Transverse colon (tissue), 4 donors: ENCODE results near the gene FBXL13. TPM values are rescaled to one million over a fixed set of nuclear protein-coding genes. Genes with fewer than 3 reads are reported as not detected.
A peak's percentile ranks its signal among the peaks of the same experiment; 100 is the strongest.
"Not testable (repeated sequence)": the region's sequence is repeated elsewhere in the genome, so short reads cannot be mapped to it uniquely, and the experiment has no call there.

Source experiments
- DNase-seq: peaks from one replicate; pipeline ENCODE4 v3.0.0-alpha.2; 2019
- H3K27ac ChIP-seq, 4 donors: fragments of 200-600 bp; sonication (generic); 2 replicates each; pipeline ENCODE4 v1.5.1; 2016 to 2018; ENCODE audit warnings: inconsistent platforms in 4 of 4
- H3K27me3 ChIP-seq: fragments of 200-600 bp; sonication (generic); 2 replicates; pipeline ENCODE4 v1.5.1; 2017; ENCODE audit warnings: inconsistent platforms
- H3K36me3 ChIP-seq, 4 donors: fragments of 200-600 bp; sonication (generic); 2 replicates each; pipeline ENCODE4 v1.5.1; 2017 to 2019; ENCODE audit warnings: inconsistent platforms in 4 of 4
- H3K4me1 ChIP-seq, 4 donors: fragments of 200-600 bp; sonication (generic); 2 replicates each; pipeline ENCODE4 v1.5.1; 2017 to 2020; ENCODE audit warnings: inconsistent platforms in 4 of 4
- H3K4me3 ChIP-seq, 4 donors: fragments of 200-600 bp; sonication (generic); 1 replicate in 1 of 4; 2 replicates in 3 of 4; pipeline versions ENCODE4 v1.5.1 to v1.6.1; 2017 to 2019; ENCODE audit warnings: inconsistent platforms in 4 of 4
- H3K9me3 ChIP-seq, 2 donors: fragments of 200-600 bp; sonication (generic); 2 replicates each; pipeline ENCODE4 v1.5.1; 2017 to 2019; ENCODE audit warnings: inconsistent platforms in 2 of 2
- CTCF ChIP-seq, 5 experiments: fragments of 200-600 bp in 3 of 5; fragments of 450-650 bp in 2 of 5; sonication (generic) in 3 of 5; IDR thresholded peaks; 1 replicate in 2 of 5; 2 replicates in 3 of 5; pipeline ENCODE4 v1.5.1; 2016 to 2017; ENCODE audit warnings: antibody characterized with exemption in 5 of 5, inconsistent platforms in 3 of 5, mild to moderate bottlenecking in 2 of 5, moderate library complexity in 1 of 5
- EP300 ChIP-seq: sonication (generic); formaldehyde crosslinking; IDR thresholded peaks from one replicate; pipeline ENCODE4 v1.6.1; 2017; ENCODE audit warnings: antibody characterized with exemption, low read depth
- POLR2A ChIP-seq: fragments of 450-650 bp; IDR thresholded peaks from one replicate; pipeline ENCODE4 v1.6.1; 2016; ENCODE audit warnings: antibody characterized with exemption, mild to moderate bottlenecking, moderate library complexity
- POLR2AphosphoS5 ChIP-seq, 3 donors: sonication (generic); formaldehyde crosslinking; IDR thresholded peaks; one replicate each; pipeline ENCODE4 v1.6.1; 2016; ENCODE audit warnings: antibody characterized with exemption in 3 of 3
- WGBS, 2 donors: methylation state at CpG; one replicate each; pipeline ENCODE4 v1.1.5; 2018; ENCODE audit warnings: low coverage in 1 of 2; 5-methylcytosine and 5-hydroxymethylcytosine counted together
- in situ Hi-C, 4 donors: fragments of 200-750 bp; cut with MboI; loops; one replicate each; pipeline versions ENCODE4 v1.15.0 to v1.15.1; 2017; ENCODE audit warnings: low sequenced_read_pairs in 3 of 4, low pct_ligation_motif_present in 1 of 4, low pct_unique_long_range_greater_than_20kb in 1 of 4
- intact Hi-C: fragments of 100-400 bp; cut with DNase I; formaldehyde crosslinking; loops from one replicate; pipeline ENCODE4 v1.15.1; 2023; ENCODE audit warnings: low total_unique reads
- total RNA-seq, 4 donors: library from RNA; depleted of rRNA; stranded (reverse); fragments of >200 nt; gene quantifications; one replicate each; pipeline ENCODE4 v1.1.0, GENCODE V29; 2016

FBXL13 gene
- total RNA-seq, 4 donors from 2014 or later, result 0.96 to 6.8 (median 1.9) TPM; not detected in 1

DNA sequence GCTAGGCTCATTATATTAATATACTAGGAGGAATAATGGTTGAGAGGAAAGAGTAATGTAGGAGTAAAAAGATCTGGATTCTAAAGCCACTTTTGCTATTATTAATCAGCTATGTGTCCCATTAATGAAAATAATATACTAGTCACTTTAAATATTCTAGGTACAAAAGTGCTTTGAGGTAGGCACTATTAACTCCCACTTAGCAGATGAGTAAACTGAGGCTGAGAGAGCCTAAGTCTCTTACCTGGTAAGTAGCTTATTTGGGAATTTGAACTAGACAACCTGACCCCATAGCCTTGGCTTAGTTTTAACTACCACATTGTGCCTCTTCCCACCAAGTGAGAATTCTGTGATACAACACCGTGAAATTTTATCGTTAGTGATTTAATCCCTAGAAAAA lies 6.3 kb upstream of the FBXL13 start:
- Histone ChIP-seq H3K36me3 (peaks cover 0 to 19% (median 4%) of the 10 kb centered on the region in 4 donors), H3K27me3 (no peaks in the 10 kb centered on the region), H3K4me1 (peaks cover 6 to 12% (median 10%) of the 10 kb centered on the region in 4 donors), H3K4me3 (no peak overlapping the region), H3K9me3 (no peaks in the 10 kb centered on the region), H3K27ac (no peak overlapping the region)
- intact Hi-C loops (no loop called here), in situ Hi-C loops (loop anchor here in 1 of 4 donors (25.0 kb wide), 1 partner anchor 206 kb away; the partner anchor contains the start of gene PMPCB)
- no peak for TF ChIP-seq POLR2AphosphoS5 (IDR thresholded peaks at IDR 0.05)
- DNase-seq, result no peak
- WGBS, 2 donors, result 97 to 98% methylated on average over 2 of the region's 2 CpGs

DNA sequence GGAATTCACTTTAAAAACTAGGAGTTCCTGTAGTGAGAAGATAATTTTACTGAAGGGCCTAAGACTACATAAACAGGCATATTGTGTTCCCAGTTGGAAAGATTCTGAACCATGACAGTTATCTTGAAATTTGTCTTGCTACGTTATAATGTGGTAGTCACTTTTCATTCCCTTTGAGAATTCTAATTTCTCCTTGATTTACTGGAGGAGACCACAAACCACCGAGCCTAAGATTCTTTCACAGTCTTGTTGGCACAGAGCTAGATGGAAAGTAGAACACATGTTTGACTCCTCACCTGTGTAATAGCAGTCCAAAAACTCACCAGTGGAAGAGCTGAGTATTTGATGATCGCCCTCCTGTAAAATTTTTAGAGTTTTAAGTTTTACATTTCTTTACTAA lies 5.2 kb upstream of the FBXL13 start:
- H3K4me3 ChIP-seq, result no peak overlapping the region
- WGBS, 2 donors, result 86 to 89% methylated on average over 3 of the region's 3 CpGs
- H3K9me3 ChIP-seq, result no peaks in the 10 kb centered on the region
- no peaks in the 10 kb centered on the region for H3K27me3 ChIP-seq
- in situ Hi-C loops, result loop anchor here in 1 of 4 donors (25.0 kb wide), 1 partner anchor 207 kb away; the partner anchor contains the start of gene PMPCB
- no peak for TF ChIP-seq EP300
- TF ChIP-seq POLR2AphosphoS5 (IDR thresholded peaks at IDR 0.05), result no peak
- TF ChIP-seq POLR2A, result no peak
- no peak for TF ChIP-seq CTCF (IDR thresholded peaks at IDR 0.05)
- H3K4me1 ChIP-seq, result peaks cover 9 to 14% (median 12%) of the 10 kb centered on the region in 4 donors
- peaks cover 0 to 18% (median 4%) of the 10 kb centered on the region in 4 donors for H3K36me3 ChIP-seq
- no peak for DNase-seq
- no peak overlapping the region for H3K27ac ChIP-seq
- intact Hi-C loops, result no loop called here

GRCh38 chr7:103078226-103078625 lies 3.6 kb upstream of the FBXL13 start:
- H3K27me3 ChIP-seq, H3K27ac ChIP-seq, H3K9me3 ChIP-seq, DNase-seq, H3K4me3 ChIP-seq, intact Hi-C loops, H3K36me3 ChIP-seq: not testable (repeated sequence)
- in situ Hi-C loops, result loop anchor here in 1 of 4 donors (25.0 kb wide), 1 partner anchor 209 kb away; the partner anchor contains the start of gene PMPCB
- WGBS, 2 donors, result 80 to 83% methylated on average over 6 of the region's 6 CpGs
- H3K4me1 ChIP-seq, result peaks cover 15 to 24% (median 21%) of the 10 kb centered on the region in 4 donors

GRCh38 chr7:103077318-103077717 lies 2.7 kb upstream of the FBXL13 start:
- Histone ChIP-seq H3K27ac (no peak overlapping the region), H3K4me1 (peaks cover 15 to 24% (median 21%) of the 10 kb centered on the region in 4 donors), H3K9me3 (no peaks in the 10 kb centered on the region), H3K27me3 (no peaks in the 10 kb centered on the region), H3K36me3 (no peaks in the 10 kb centered on the region), H3K4me3 (no peak overlapping the region)
- TF ChIP-seq CTCF (IDR thresholded peaks at IDR 0.05) (no peak), EP300 (no peak), POLR2A (no peak), POLR2AphosphoS5 (IDR thresholded peaks at IDR 0.05) (no peak)
- DNase-seq, result no peak
- intact Hi-C loops (no loop called here), in situ Hi-C loops (loop anchor here in 1 of 4 donors (25.0 kb wide), 1 partner anchor 210 kb away; the partner anchor contains the start of gene PMPCB)
- WGBS, 2 donors, result 96 to 97% methylated on average over 3 of the region's 3 CpGs

DNA sequence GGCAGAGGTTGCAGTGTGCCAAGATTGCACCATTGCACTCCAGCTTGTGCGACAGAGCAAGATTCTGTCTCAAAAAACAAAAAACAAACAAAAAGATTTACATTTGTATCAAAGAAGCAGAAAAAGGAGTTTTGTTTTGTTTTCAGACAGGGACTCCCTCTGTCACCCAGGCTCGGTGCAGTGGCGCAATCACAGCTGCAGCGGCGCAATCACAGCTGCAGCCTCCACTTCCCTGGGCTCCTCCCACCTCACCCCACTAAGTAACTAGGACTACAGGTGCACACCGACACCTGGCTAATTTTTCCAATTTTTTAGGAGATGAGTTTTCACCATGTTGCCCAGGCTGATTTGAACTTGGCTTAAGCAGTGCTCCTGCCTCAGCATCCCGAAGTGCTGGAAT lies 2.2 kb upstream of the FBXL13 start:
- TF ChIP-seq EP300, result no peak
- no peak for TF ChIP-seq POLR2A
- in situ Hi-C loops (loop anchor here in 1 of 4 donors (25.0 kb wide), 1 partner anchor 211 kb away; the partner anchor contains the start of gene PMPCB), intact Hi-C loops (no loop called here)
- no peaks in the 10 kb centered on the region for H3K36me3 ChIP-seq
- no peaks in the 10 kb centered on the region for H3K27me3 ChIP-seq
- DNase-seq, result no peak
- H3K27ac ChIP-seq, result no peak overlapping the region
- H3K9me3 ChIP-seq, result no peaks in the 10 kb centered on the region
- peaks cover 15 to 24% (median 21%) of the 10 kb centered on the region in 4 donors for H3K4me1 ChIP-seq
- WGBS, 2 donors, result 88 to 90% methylated on average over 4 to 7 of the region's 7 CpGs
- peak overlapping the region in 1 of 4 donors; percentile 68 for H3K4me3 ChIP-seq
